Mucosa of descending colon (tissue), 3 donors: ENCODE measurements around the gene CTNNA3. TPM values are rescaled to one million over a fixed set of nuclear protein-coding genes. Genes with fewer than 3 reads are reported as not detected.
"Not testable (repeated sequence)": the region's sequence is repeated elsewhere in the genome, so short reads cannot be mapped to it uniquely, and the experiment has no call there.

Source experiments
- ATAC-seq: fragments of 200-7000 bp; cut with Tn5 transposase; one replicate; pipeline ENCODE4 v1.9.1; 2020; ENCODE audit warnings: mild to moderate bottlenecking, moderate library complexity
- DNase-seq, 3 donors: peaks; one replicate each; pipeline ENCODE4 v3.0.0-alpha.2; 2020
- H3K36me3 ChIP-seq: fragments of 200-600 bp; one replicate; pipeline ENCODE4 v1.8.0; 2021; ENCODE audit warnings: low read depth, mild to moderate bottlenecking
- H3K4me1 ChIP-seq: fragments of 200-600 bp; one replicate; pipeline ENCODE4 v1.8.0; 2021; ENCODE audit warnings: low read depth, mild to moderate bottlenecking
- H3K4me3 ChIP-seq: fragments of 200-600 bp; one replicate; pipeline ENCODE4 v1.8.0; 2021; ENCODE audit warnings: mild to moderate bottlenecking
- H3K9me3 ChIP-seq: fragments of 200-600 bp; one replicate; pipeline ENCODE4 v1.8.0; 2021; ENCODE audit warnings: mild to moderate bottlenecking
- intact Hi-C, 2 donors: fragments of 100-400 bp; cut with DNase I in 1 of 2; cut with micrococcal nuclease in 1 of 2; formaldehyde crosslinking; loops; one replicate each; pipeline versions ENCODE4 v1.11.0 to v1.11.1; 2022; cut with DNase I, micrococcal nuclease
- total RNA-seq, 3 donors: library from RNA; stranded (reverse); fragmentation: NEBNext Ultra II Directional in 2 of 3; extraction: Animal tissue kit (Norgen Biotek cat#: 25700) in 2 of 3; gene quantifications; one replicate each; pipeline versions ENCODE4 v1.2.1 to v1.2.4, GENCODE V29; 2021 to 2023
- TF ChIP-seq, protein P1 (sequence below): fragments of 200-600 bp; IDR thresholded peaks from one replicate; pipeline ENCODE4 v1.8.0; 2022; ENCODE audit warnings: antibody characterized with exemption, mild to moderate bottlenecking
- donor health status: DM: no; HTN: no; CAD: no; lungs with moderate emphysema.
- donor health status: DM: no; HTN: no; CAD: no.
- donor health status: DM: no; HTN: yes; CAD: no.

Gene CTNNA3
- total RNA-seq, 3 donors from 2014 or later, result 0.52 to 7.5 (median 0.70) TPM

- no peaks in the 10 kb centered on the region for H3K9me3 ChIP-seq
- TF ChIP-seq, protein P1, sequence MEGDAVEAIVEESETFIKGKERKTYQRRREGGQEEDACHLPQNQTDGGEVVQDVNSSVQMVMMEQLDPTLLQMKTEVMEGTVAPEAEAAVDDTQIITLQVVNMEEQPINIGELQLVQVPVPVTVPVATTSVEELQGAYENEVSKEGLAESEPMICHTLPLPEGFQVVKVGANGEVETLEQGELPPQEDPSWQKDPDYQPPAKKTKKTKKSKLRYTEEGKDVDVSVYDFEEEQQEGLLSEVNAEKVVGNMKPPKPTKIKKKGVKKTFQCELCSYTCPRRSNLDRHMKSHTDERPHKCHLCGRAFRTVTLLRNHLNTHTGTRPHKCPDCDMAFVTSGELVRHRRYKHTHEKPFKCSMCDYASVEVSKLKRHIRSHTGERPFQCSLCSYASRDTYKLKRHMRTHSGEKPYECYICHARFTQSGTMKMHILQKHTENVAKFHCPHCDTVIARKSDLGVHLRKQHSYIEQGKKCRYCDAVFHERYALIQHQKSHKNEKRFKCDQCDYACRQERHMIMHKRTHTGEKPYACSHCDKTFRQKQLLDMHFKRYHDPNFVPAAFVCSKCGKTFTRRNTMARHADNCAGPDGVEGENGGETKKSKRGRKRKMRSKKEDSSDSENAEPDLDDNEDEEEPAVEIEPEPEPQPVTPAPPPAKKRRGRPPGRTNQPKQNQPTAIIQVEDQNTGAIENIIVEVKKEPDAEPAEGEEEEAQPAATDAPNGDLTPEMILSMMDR, result no peak
- no peak for ATAC-seq
- H3K36me3 ChIP-seq, result no peaks in the 10 kb centered on the region
- no peak for DNase-seq
- no peak overlapping the region for H3K4me3 ChIP-seq
- intact Hi-C loops, result no loop called here
- H3K4me1 ChIP-seq, result no peaks in the 10 kb centered on the region
These were observed 158.1 kb downstream of the CTNNA3 start for GRCh38 chr10:67537906-67538305.

GRCh38 chr10:67533376-67533775 is 162.6 kb downstream of the CTNNA3 start:
- Histone ChIP-seq H3K36me3 (no peaks in the 10 kb centered on the region), H3K9me3 (no peaks in the 10 kb centered on the region), H3K4me3 (no peak overlapping the region), H3K4me1 (no peaks in the 10 kb centered on the region)
- no peak for DNase-seq
- intact Hi-C loops, result no loop called here
- no peak for ATAC-seq
- TF ChIP-seq, protein P1, result no peak

DNA sequence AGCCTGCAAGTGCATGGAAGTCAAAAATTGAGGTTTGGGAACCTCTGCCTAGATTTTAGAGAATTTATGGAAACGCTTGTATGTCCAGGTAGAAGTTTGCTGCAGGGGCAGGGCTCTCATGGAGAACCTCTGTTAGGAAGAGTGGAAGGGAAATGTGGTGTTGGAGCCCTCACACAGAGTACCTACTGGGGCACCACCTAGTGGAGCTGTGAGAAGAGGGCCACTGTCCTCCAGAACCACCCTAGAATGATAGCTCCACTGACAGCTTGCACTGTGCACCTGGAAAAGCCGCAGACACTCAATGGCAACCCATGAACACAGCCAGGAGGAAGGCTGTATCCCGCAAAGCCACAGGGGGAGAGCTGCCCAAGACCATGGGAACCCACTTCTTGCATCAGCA is 165.0 kb downstream of the CTNNA3 start:
- H3K4me1 ChIP-seq, DNase-seq, intact Hi-C loops, ATAC-seq, H3K36me3 ChIP-seq, H3K4me3 ChIP-seq, H3K9me3 ChIP-seq: not testable (repeated sequence)

GRCh38 chr10:67527351-67527750 is 168.6 kb downstream of the CTNNA3 start:
- DNase-seq (no peak), ATAC-seq (no peak)
- Histone ChIP-seq H3K4me3 (no peak overlapping the region), H3K36me3 (no peaks in the 10 kb centered on the region), H3K9me3 (no peaks in the 10 kb centered on the region), H3K4me1 (no peaks in the 10 kb centered on the region)
- TF ChIP-seq, protein P1, result no peak
- intact Hi-C loops, result no loop called here

GRCh38 chr10:67521546-67521945 is 174.4 kb downstream of the CTNNA3 start:
- no peaks in the 10 kb centered on the region for H3K4me1 ChIP-seq
- no peak for ATAC-seq
- intact Hi-C loops, result no loop called here
- H3K4me3 ChIP-seq, result no peak overlapping the region
- no peak for DNase-seq
- TF ChIP-seq, protein P1, result no peak
- H3K36me3 ChIP-seq, result no peaks in the 10 kb centered on the region
- H3K9me3 ChIP-seq, result no peaks in the 10 kb centered on the region

GRCh38 chr10:67520924-67521520 is 175.0 kb downstream of the CTNNA3 start:
- Histone ChIP-seq H3K4me3 (no peak overlapping the region), H3K9me3 (no peaks in the 10 kb centered on the region), H3K36me3 (no peaks in the 10 kb centered on the region), H3K4me1 (no peaks in the 10 kb centered on the region)
- TF ChIP-seq, protein P1, result peak; percentile 17
- intact Hi-C loops, result no loop called here
- DNase-seq (peak in 1 of 3 donors; percentile 31), ATAC-seq (peak; percentile 53)
